ENCODE data around the gene TXNRD1.
"Not testable (repeated sequence)": the region's sequence is repeated elsewhere in the genome, so short reads cannot be mapped to it uniquely, and the experiment has no call there.

TXNRD1 gene

DNA sequence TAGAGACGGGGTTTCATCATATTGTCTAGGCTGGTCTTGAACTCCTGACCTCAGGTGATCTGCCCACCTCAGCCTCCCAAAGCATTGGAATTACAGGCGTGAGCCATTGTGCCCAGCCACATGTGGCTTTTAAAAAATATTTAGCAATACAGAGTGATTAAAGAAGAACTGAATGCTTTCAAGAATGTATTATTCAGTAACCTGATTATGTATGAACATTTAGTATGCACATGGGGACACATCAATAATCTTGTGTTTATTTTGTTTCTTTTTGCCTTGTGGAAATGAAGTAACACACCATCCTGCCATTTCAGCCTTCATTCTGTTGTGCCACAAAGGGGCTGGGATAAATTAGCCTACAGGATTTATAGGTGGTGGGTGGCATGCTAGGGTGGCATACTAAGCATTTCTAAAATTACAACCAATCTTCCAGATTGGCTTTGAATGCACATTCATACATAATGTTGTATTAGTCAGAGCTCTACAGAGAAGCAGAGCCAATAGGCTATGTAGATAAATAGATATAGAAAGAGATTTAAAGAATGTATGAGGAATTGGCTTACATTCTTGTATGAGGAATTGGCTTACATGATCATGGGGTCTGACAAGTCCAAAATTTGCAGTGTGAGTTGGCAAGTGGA is 25.5 kb upstream of the TXNRD1 start:
- H3K4me3 ChIP-seq (ENCODE audit: low read depth, low read length), result no peak overlapping the region
- DNase-seq (ENCODE audit: low read depth), result no peak

- H3K4me3 ChIP-seq (ENCODE audit: low read depth, low read length), result no peak overlapping the region
- DNase-seq (ENCODE audit: low read depth), result no peak
Measured at GRCh38 chr12:104190641-104191176, 24.9 kb upstream of the TXNRD1 start.

GRCh38 chr12:104197264-104197663 is 18.3 kb upstream of the TXNRD1 start:
- H3K4me3 ChIP-seq (ENCODE audit: low read depth, low read length), result no peak overlapping the region
- peak; percentile 63 for DNase-seq (ENCODE audit: low read depth)

DNA sequence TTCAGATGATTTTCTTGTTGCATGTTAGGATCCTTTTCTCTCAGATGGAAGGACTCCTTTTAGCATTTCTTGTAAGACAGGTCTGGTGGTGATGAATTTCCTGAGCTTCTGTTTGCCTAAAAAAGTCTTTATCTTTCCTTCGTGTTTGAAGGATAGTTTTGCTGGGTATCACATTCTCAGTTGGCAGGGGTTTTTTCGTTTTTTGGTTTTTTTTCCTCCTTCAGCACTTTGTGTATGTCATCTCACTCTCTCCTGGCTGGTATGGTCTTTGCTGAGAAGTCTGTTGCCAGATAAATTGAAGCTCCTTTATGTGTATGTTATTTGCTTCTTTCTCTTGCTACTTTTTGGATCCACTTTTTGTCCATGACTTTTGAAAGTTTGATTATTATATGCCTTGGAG is 15.6 kb upstream of the TXNRD1 start:
- H3K4me3 ChIP-seq (ENCODE audit: low read depth, low read length), result no peak overlapping the region
- DNase-seq (ENCODE audit: low read depth), result no peak

- no peak for DNase-seq (ENCODE audit: low read depth)
- no peak overlapping the region for H3K4me3 ChIP-seq (ENCODE audit: low read depth, low read length)
Measured at GRCh38 chr12:104201238-104202001, 14.2 kb upstream of the TXNRD1 start.

DNA sequence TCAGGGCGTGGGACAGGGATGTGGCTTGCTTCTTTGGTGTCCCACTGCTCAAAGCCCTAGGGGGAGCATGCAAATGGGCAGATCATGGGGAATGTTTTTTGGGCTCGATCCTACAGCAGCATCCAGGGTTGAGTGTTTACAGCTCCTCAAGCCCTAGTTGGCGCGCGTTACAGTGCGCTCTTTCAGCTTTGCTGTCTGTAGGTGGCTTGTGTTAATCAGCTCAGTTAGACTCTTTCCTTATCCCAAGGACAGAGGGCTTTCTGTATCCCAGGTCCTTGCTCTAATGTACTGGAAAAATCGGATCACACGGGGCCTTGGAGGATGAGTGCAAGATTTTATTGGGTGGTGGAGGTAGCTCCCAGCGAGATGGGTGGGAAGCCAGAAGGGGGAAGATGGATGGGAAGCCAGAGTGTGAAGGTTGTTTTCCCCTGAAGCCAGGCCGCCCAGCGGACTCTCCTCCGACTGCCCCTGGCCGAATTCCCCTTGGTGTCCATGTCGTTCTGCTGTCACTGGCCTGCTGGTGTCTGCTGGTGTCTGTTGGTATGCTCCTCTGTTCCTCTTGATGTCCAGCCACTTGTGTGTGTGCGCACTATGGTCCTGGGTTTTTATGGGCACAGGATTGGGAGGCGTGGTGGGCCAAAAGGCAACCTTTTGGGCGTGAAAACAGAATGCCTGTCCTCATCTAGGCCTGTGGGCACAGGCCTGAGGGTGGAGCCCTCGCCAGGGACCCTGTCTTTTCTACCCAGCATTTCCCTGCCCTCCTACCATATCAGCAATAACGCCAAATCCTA is 10.7 kb upstream of the TXNRD1 start:
- H3K4me3 ChIP-seq (ENCODE audit: low read depth, low read length), result no peak overlapping the region
- no peak for DNase-seq (ENCODE audit: low read depth)

- DNase-seq (ENCODE audit: low read depth), result no peak
Measured at GRCh38 chr12:104207416-104208205, 8.0 kb upstream of the TXNRD1 start.

DNA sequence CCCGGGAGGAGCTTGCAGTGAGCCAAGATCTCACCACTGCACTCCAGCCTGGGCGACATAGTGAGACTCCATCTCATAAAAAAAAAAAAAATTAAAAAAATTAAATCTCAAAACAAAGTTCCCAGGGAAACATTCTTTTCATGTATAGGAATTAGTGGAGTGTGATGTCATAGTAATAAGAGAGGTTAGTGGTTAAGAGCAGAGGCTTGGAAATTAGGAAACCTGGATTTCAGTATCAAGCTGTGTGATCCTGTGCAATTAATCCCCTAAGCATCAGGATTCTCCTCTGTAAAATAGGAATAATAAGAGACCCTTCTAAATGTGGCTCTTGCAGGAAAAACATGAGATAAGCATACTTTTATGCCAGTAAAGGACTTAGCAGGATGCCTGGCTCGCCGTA is 3.1 kb upstream of the TXNRD1 start:
- no peak for DNase-seq (ENCODE audit: low read depth)
- H3K4me3 ChIP-seq (ENCODE audit: low read depth, low read length), result no peak overlapping the region

More at GRCh38 chr12:104207416-104208205, 8.0 kb upstream of the TXNRD1 start:
- no peak overlapping the region for H3K4me3 ChIP-seq (ENCODE audit: low read depth, low read length)

DNA sequence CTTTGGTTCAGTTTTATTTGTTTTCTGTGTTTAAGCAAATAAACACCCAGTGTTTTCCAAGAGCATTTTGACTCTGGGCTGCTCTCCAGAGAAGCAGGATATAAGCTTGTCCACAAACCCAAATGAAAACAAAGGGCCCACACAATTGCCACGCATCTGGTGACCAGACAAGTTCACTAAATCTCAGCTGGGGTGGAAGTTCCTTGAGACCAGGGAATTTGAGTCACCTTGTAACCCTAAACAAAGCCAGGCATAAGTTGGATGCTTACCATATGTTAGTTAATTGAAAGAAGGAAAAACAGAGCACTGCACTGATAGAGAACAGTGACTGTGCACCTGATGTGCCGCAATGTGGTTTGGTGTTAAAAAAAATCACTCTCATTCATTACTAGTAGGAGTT is 1.6 kb upstream of the TXNRD1 start:
- peak; percentile 68 for DNase-seq (ENCODE audit: low read depth)
- H3K4me3 ChIP-seq (ENCODE audit: low read depth, low read length), result no peak overlapping the region

DNA sequence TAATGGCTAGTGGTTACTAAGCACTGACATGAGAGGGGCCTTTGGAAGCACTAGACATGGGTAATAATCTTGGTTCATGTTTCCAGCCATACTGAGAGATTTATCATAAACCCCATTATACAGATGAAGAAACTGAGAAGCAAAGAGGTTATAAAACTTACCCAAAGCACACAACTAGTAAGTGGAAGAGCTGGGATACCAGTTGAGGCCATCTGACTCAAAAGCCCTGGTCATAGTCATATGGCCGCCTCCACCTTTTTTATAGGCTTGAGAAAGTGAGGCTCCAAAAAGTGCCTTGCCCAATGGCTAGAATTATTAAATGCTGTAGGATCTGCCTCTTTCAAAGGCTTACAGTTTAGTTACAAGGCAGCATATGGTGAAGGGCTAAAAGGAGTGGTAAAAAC is 944 bp downstream of the TXNRD1 start:
- peak overlapping the region; percentile 56 for H3K4me3 ChIP-seq (ENCODE audit: low read depth, low read length)
- no peak for DNase-seq (ENCODE audit: low read depth)

DNA sequence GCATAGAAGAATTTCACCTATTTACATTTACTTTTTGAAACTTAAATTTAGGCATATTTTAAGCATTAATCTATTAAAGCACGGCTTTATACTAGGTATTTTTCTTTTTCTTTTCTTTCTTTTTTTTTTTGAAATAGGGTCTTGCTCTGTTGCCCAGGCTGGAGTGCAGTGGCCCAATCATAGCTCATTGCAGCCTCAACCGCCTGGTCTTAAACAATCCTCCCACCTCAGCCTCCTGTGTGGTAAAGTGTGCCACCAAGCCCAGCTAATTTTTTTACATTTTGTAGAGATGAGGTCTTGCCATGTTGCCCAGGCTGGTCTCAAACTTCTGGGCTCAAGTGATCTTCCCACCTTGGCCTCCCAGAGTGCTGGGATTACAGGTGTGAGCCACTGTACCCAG is 2.9 kb downstream of the TXNRD1 start:
- not testable (repeated sequence) for DNase-seq (ENCODE audit: low read depth); H3K4me3 ChIP-seq (ENCODE audit: low read depth, low read length)

GRCh38 chr12:104218935-104219334 is 3.4 kb downstream of the TXNRD1 start:
- no peak overlapping the region for H3K4me3 ChIP-seq (ENCODE audit: low read depth, low read length)
- DNase-seq (ENCODE audit: low read depth), result no peak

DNA sequence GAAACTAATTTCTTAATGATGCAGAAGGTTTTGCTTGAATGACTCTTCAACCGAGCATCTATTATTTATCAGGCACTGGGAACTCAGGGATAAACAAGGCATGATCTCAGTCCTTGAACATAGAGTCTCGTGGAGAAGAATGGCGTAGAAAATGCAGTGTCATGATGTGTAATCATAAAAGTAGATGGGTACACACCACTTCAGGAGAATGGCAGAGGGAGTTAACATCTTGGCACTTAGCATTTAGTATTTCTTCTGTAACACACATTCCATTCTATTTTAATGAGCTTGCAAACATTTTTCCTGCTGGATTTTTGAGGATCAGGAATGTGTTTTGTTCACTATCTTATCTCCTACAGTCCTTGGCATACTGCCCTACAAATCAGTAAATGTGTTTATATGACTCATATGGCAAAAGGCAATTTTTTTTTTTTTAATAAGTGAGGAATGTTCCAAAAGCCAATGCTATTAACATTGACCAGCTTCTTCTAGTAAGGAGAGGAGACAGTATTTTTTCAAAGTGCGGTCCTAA is 3.8 kb downstream of the TXNRD1 start:
- no peak overlapping the region for H3K4me3 ChIP-seq (ENCODE audit: low read depth, low read length)
- DNase-seq (ENCODE audit: low read depth), result peak; percentile 91

DNA sequence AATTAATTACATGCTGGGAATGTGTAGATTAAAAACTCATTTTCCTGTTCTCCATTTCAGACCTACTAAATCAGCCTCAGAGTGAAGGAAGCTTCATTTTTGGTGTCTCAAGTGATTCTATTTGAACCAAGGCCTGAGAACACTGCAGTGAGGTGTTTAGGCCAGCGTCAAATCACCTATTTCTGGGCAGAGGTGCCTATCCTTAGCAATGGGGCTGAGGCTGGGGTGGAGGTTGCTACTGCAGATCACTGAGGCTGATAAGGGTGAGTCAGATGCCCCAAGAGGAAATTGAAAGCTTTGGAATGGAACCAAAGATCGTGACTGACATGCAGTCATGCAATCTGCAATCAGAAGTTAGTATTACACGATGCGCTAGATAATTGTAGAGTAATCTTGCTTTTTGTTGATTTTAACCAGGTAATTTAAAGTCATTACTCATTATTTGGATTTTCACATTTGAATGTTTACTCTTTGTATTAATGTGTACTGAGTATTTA is 4.4 kb downstream of the TXNRD1 start:
- peak; percentile 54 for DNase-seq (ENCODE audit: low read depth)
- no peak overlapping the region for H3K4me3 ChIP-seq (ENCODE audit: low read depth, low read length)

DNA sequence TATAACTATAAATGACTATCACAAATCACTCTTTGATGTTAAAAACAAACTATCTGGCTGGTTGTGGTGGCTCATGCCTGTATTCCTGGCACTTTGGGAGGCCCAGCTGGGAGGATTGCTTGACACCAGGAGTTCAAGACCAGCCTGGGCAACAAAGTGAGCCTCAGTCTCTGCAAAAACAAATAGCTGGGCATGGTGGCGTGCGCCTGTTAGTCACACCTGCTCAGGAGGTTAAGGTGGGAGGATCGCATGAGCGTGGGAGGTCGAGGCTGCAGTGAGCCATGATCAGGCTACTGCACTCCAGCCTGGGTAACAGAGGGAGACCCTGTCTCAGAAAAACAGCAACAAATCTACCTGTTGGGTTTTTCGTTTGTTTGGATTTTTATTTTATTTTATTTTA is 5.4 kb downstream of the TXNRD1 start:
- no peak for DNase-seq (ENCODE audit: low read depth)
- no peak overlapping the region for H3K4me3 ChIP-seq (ENCODE audit: low read depth, low read length)

- H3K4me3 ChIP-seq (ENCODE audit: low read depth, low read length), result no peak overlapping the region
- DNase-seq (ENCODE audit: low read depth), result no peak
Measured at GRCh38 chr12:104222976-104223375, 7.4 kb downstream of the TXNRD1 start.

- no peak overlapping the region for H3K4me3 ChIP-seq (ENCODE audit: low read depth, low read length)
- no peak for DNase-seq (ENCODE audit: low read depth)
Measured at GRCh38 chr12:104223712-104224111, 8.1 kb downstream of the TXNRD1 start.

DNA sequence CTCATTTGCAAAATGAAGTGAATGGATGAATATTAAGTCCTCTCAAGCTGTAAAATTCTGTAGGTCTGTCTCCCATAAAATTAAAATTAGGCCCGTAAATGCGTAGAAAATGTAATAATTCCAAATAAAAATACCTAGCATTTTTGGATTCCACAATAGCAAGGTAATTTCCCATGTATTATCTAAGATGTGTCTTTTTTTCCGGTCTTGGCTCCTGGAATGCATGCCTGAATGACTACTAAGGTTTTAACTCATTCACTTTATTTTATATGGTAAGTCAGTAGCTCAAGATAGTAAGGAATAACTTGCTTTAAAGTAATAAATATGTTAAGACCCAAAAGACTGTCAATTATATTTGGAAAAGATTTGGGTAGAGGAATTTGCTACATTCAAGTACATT is 11.1 kb downstream of the TXNRD1 start:
- DNase-seq (ENCODE audit: low read depth), result no peak
- no peak overlapping the region for H3K4me3 ChIP-seq (ENCODE audit: low read depth, low read length)
